ENCODE measurements around the gene ZNF630.

DNA sequence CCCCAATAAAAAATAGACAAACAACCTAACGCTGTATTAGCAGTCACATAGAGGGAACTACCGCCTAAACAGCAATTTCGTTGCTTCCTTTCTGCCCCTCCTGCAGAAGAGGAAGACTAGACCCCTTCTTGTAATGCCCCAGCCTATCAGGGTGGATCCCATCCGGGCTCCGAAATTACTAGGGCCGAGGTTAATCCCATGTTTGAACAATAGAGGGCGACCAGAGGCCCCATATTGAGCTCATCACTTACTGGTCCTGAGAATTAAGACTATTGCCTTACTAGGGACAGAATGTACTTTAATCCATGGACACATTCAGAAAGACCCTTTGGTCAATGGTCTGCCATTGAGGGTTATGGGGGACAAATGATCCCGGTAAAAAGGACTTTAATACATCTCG is 11.8 kb upstream of the ZNF630 start:
- no peak for TF ChIP-seq TAF1 (IDR thresholded peaks at IDR 0.05; ENCODE audit: low read depth, low read length)
- no peak for TF ChIP-seq POLR2A (IDR thresholded peaks at IDR 0.05; ENCODE audit: low read depth, low read length)
- no peak for TF ChIP-seq POLR2AphosphoS5 (IDR thresholded peaks at IDR 0.05; ENCODE audit: low read depth, low read length)
